B cell (primary cell): ENCODE data around the gene PEPD. TPM values are rescaled to one million over a fixed set of nuclear protein-coding genes. Genes with fewer than 3 reads are reported as not detected.

Experiments used
- ATAC-seq: fragments of 200-7000 bp; cut with Tn5 transposase; one replicate; pipeline ENCODE4 v1.10.0; 2021; ENCODE audit warnings: low read depth, mild to moderate bottlenecking, moderate number of reproducible peaks, moderate library complexity
- CTCF ChIA-PET: fragments of 350-600 bp; sonication (Branson Sonifier 250); formaldehyde crosslinking; loops from one replicate; lab custom pipeline; 2021; ENCODE audit warnings: antibody characterized with exemption, inconsistent platforms; lab: Charles Lee
- POLR2A ChIA-PET: fragments of 350-600 bp; sonication (Branson Sonifier 250); formaldehyde crosslinking; loops from one replicate; lab custom pipeline; 2021; ENCODE audit warnings: antibody characterized with exemption; lab: Charles Lee
- DNase-seq: peaks from one replicate; pipeline ENCODE4 v3.0.0; 2013
- H2AFZ ChIP-seq: 2 replicates; pipeline ENCODE4 v1.6.1; 2012; ENCODE audit warnings: mild to moderate bottlenecking, low read depth, low read length; ENCODE audit not compliant: insufficient read depth, poor library complexity, severe bottlenecking
- H3K27ac ChIP-seq, 2 donors: 1 replicate in 1 of 2; 2 replicates in 1 of 2; pipeline ENCODE4 v1.5.1; 2012 to 2013; ENCODE audit warnings: low read length in 2 of 2, mild to moderate bottlenecking in 2 of 2, moderate library complexity in 1 of 2
- H3K27me3 ChIP-seq, 4 experiments: fragments of 200-600 bp in 1 of 4; sonication (generic) in 1 of 4; replicated peaks in 1 of 4; 1 replicate in 2 of 4; 2 replicates in 2 of 4; pipeline versions ENCODE4 v1.6.1 to v1.7.0; 2013 to 2016; ENCODE audit warnings: low read length in 3 of 4, mild to moderate bottlenecking in 2 of 4, mixed read lengths in 1 of 4, moderate library complexity in 1 of 4; ENCODE audit not compliant: insufficient read depth in 4 of 4, control insufficient read depth in 3 of 4; ENCODE audit errors: control extremely low read depth in 1 of 4
- H3K36me3 ChIP-seq, 2 experiments: replicated peaks in 1 of 2; 1 replicate in 1 of 2; 2 replicates in 1 of 2; pipeline versions ENCODE4 v1.6.1 to v1.7.1; 2013; ENCODE audit warnings: low read length in 1 of 2; ENCODE audit not compliant: insufficient read depth in 2 of 2, control insufficient read depth in 1 of 2; ENCODE audit errors: control extremely low read depth in 1 of 2, extremely low read depth in 1 of 2
- H3K4me1 ChIP-seq, 2 donors: fragments of 200-600 bp in 1 of 2; sonication (generic) in 1 of 2; 1 replicate in 1 of 2; 2 replicates in 1 of 2; pipeline versions ENCODE4 v1.5.1 to v1.6.1; 2013 to 2017; ENCODE audit warnings: low read length in 2 of 2; ENCODE audit not compliant: control insufficient read depth in 2 of 2, insufficient read depth in 2 of 2
- H3K4me2 ChIP-seq: replicated peaks from 2 replicates; pipeline ENCODE3; 2012; ENCODE audit warnings: mild to moderate bottlenecking, low read depth, low read length; ENCODE audit not compliant: poor library complexity, severe bottlenecking
- H3K4me3 ChIP-seq, 5 experiments: fragments of 200-600 bp in 1 of 5; sonication (generic) in 1 of 5; 1 replicate in 3 of 5; 2 replicates in 2 of 5; pipeline versions ENCODE4 v1.5.1 to v1.7.0; 2011 to 2016; ENCODE audit warnings: low read length in 4 of 5, mild to moderate bottlenecking in 4 of 5, low read depth in 2 of 5, control low read depth in 1 of 5, moderate library complexity in 1 of 5; ENCODE audit not compliant: insufficient read depth in 1 of 5; ENCODE audit errors: control extremely low read depth in 1 of 5, extremely low read depth in 1 of 5
- H3K79me2 ChIP-seq: fragments of 200-600 bp; sonication (generic); one replicate; pipeline ENCODE4 v1.6.0; 2016; ENCODE audit warnings: low read length; ENCODE audit not compliant: control insufficient read depth, insufficient read depth
- H3K9ac ChIP-seq: fragments of 200-600 bp; sonication (generic); 2 replicates; pipeline ENCODE4 v1.6.1; 2017; ENCODE audit warnings: mild to moderate bottlenecking, low read length, moderate library complexity
- H3K9me3 ChIP-seq, 3 donors: one replicate each; pipeline versions ENCODE4 v1.6.1 to v1.7.1; 2013; ENCODE audit warnings: low read length in 2 of 3; ENCODE audit not compliant: control insufficient read depth in 2 of 3, insufficient read depth in 1 of 3; ENCODE audit errors: control extremely low read depth in 1 of 3
- H4K20me1 ChIP-seq: 2 replicates; pipeline ENCODE4 v1.6.0; 2012; ENCODE audit warnings: mild to moderate bottlenecking, low read length; ENCODE audit not compliant: insufficient read depth, control insufficient read depth, poor library complexity, severe bottlenecking
- H3K27ac Mint-ChIP-seq: one replicate; pipeline ENCODE4 v1.8.0; 2021; ENCODE audit warnings: mixed read lengths
- H3K27me3 Mint-ChIP-seq: one replicate; pipeline ENCODE4 v1.8.0; 2021; ENCODE audit warnings: mixed read lengths
- H3K4me1 Mint-ChIP-seq: one replicate; pipeline ENCODE4 v1.8.0; 2021; ENCODE audit warnings: mixed read lengths
- H3K4me3 Mint-ChIP-seq: one replicate; pipeline ENCODE4 v1.8.0; 2021; ENCODE audit warnings: mixed read lengths
- H3K9me3 Mint-ChIP-seq: one replicate; pipeline ENCODE4 v1.8.0; 2022; ENCODE audit warnings: mixed read lengths; ENCODE audit not compliant: insufficient read depth
- EZH2 ChIP-seq: IDR thresholded peaks from 2 replicates; pipeline ENCODE4 v1.6.1; 2012; ENCODE audit warnings: borderline replicate concordance, low read depth, mild to moderate bottlenecking, moderate library complexity, low read length; ENCODE audit not compliant: insufficient read depth, poor library complexity, severe bottlenecking
- WGBS: methylation state at CpG from one replicate; pipeline ENCODE4 v1.1.5; 2013; ENCODE audit warnings: missing lambda C conversion rate; ENCODE audit not compliant: insufficient coverage; 5-methylcytosine and 5-hydroxymethylcytosine counted together
- intact Hi-C: fragments of 100-400 bp; cut with micrococcal nuclease; formaldehyde crosslinking; loops from one replicate; pipeline ENCODE4 v1.10.0; 2022
- polyA plus RNA-seq: library from polyadenylated mRNA; depleted of rRNA; stranded (reverse); fragments of >200 nt; gene quantifications from 2 replicates; pipeline ENCODE4 v1.2.3, GENCODE V29; 2012
- total RNA-seq, 2 donors: library from RNA; stranded (reverse); fragments of 120-200 nt in 1 of 2; gene quantifications; 1 replicate in 1 of 2; 2 replicates in 1 of 2; pipeline versions ENCODE4 v1.2.3 to v1.2.4, GENCODE V29; 2013 to 2022
- TF ChIP-seq, protein P1 (sequence below): fragments of 200-600 bp; IDR thresholded peaks from one replicate; pipeline ENCODE4 v1.8.0; 2022; ENCODE audit warnings: antibody characterized with exemption, mild to moderate bottlenecking

Gene PEPD
- total and polyA plus RNA-seq, 2 donors (not counting 1 experiment from before 2014, with no cell fraction given) = 36.4 to 42.7 TPM

DNA sequence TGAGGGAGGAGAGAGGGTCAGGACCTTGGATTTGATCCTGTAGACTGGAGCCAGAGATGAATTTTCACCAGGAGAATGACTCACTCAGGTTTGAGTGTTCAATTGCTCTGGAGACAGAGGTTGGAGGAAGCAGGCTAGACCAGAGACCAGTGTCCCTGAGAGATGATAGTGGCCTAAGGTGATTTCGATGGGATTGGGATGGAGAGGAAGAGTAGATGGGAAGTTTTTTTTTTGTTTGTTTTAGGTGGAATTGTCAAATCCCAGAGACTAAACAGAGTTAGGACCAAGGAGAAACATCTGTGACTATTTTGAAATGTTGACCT, 145.8 kb downstream of the PEPD start:
- ChIA-PET POLR2A (no interaction called here), CTCF (interaction anchor here (1.1 kb wide), 1 partner anchor 29 kb away, joined by 3 read pairs; no protein-coding TSS in a partner anchor)
- no peaks in the 10 kb centered on the region for H3K27me3 Mint-ChIP-seq
- no peak overlapping the region for H2AFZ ChIP-seq
- H3K4me1 ChIP-seq = peaks cover 20 to 24% of the 10 kb centered on the region in 2 donors
- no peak overlapping the region for H3K9ac ChIP-seq
- no peak overlapping the region for H3K4me3 ChIP-seq
- no peaks in the 10 kb centered on the region for H3K9me3 ChIP-seq
- DNase-seq = no peak
- intact Hi-C loops = no loop called here
- 100% methylated on average over 1 of the region's 1 CpG for WGBS
- H3K9me3 Mint-ChIP-seq = no peaks in the 10 kb centered on the region
- H3K79me2 ChIP-seq = peaks cover 67% of the 10 kb centered on the region
- peaks cover 47% of the 10 kb centered on the region for H3K4me1 Mint-ChIP-seq
- no peak overlapping the region for H3K27ac Mint-ChIP-seq
- H3K4me3 Mint-ChIP-seq = no peak overlapping the region
- H3K36me3 ChIP-seq = peaks cover 0 to 11% of the 10 kb centered on the region in 2 experiments
- peaks cover 62% of the 10 kb centered on the region for H4K20me1 ChIP-seq
- H3K27me3 ChIP-seq = no peaks in the 10 kb centered on the region
- no peak for ATAC-seq
- no peak overlapping the region for H3K4me2 ChIP-seq
- H3K27ac ChIP-seq = no peak overlapping the region
- TF ChIP-seq, protein P1, sequence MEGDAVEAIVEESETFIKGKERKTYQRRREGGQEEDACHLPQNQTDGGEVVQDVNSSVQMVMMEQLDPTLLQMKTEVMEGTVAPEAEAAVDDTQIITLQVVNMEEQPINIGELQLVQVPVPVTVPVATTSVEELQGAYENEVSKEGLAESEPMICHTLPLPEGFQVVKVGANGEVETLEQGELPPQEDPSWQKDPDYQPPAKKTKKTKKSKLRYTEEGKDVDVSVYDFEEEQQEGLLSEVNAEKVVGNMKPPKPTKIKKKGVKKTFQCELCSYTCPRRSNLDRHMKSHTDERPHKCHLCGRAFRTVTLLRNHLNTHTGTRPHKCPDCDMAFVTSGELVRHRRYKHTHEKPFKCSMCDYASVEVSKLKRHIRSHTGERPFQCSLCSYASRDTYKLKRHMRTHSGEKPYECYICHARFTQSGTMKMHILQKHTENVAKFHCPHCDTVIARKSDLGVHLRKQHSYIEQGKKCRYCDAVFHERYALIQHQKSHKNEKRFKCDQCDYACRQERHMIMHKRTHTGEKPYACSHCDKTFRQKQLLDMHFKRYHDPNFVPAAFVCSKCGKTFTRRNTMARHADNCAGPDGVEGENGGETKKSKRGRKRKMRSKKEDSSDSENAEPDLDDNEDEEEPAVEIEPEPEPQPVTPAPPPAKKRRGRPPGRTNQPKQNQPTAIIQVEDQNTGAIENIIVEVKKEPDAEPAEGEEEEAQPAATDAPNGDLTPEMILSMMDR = no peak
- no peak for TF ChIP-seq EZH2

DNA sequence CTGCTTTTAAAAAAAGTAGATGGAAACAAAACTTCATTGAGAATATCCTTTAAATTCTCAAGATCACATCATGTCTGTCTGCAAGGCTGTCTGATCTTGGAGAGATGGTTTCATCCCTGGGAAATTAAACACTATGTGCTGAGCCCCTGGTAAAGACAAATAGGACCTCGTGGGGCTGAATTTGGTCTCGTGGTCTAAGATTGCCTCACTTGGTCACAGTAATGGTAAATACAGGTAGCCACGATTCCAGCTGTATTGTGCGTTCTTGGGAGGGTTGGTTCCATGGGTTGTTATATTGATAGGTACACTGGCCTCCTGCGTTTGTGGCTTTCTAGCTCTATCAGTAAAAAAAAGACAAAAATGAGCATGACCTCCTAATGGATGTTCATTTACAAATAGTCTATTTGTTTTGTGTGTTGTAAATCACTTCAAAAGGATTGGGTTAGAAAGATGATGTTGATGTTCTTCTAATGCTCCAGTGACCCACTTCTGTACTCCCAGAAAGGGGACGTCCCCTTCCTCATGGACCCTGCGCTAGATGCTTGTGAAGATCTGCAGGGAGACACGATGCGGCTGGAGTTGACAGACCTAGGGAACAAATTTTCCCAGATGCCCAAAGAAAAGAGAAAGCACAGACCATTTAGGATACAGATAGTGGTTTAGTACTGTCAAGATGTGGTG, 146.3 kb downstream of the PEPD start:
- Histone ChIP-seq H4K20me1 (peaks cover 62% of the 10 kb centered on the region), H3K27ac (no peak overlapping the region)
- no peak for DNase-seq

More for the DNA sequence above, 146.3 kb downstream of the PEPD start:
- POLR2A ChIA-PET = no interaction called here
- Mint-ChIP-seq H3K27me3 (no peaks in the 10 kb centered on the region), H3K4me1 (peaks cover 47% of the 10 kb centered on the region), H3K4me3 (peak overlapping the region; percentile 85), H3K9me3 (no peaks in the 10 kb centered on the region), H3K27ac (peak overlapping the region; percentile 10)
- Histone ChIP-seq H3K27me3 (no peaks in the 10 kb centered on the region), H3K4me3 (peak overlapping the region in 2 of 5 experiments; percentile 65 to 91), H3K9ac (no peak overlapping the region), H3K79me2 (peaks cover 63% of the 10 kb centered on the region), H3K36me3 (peaks cover 0 to 8% of the 10 kb centered on the region in 2 experiments), H3K4me1 (peaks cover 20 to 24% of the 10 kb centered on the region in 2 donors), H3K9me3 (no peaks in the 10 kb centered on the region), H3K4me2 (peak overlapping the region; percentile 96), H2AFZ (no peak overlapping the region)
- intact Hi-C loops = no loop called here
- TF ChIP-seq, protein P1 = no peak
- no peak for TF ChIP-seq EZH2
- ATAC-seq = no peak
- 94% methylated on average over 7 of the region's 9 CpGs for WGBS
- CTCF ChIA-PET = interaction anchor here (1.1 to 1.7 kb wide), 3 partner anchors 18 to 198 kb away, joined by 3 to 8 read pairs (median 4); no protein-coding TSS in a partner anchor
